HG03196 (cell line): ENCODE measurements around the gene PDSS2.
"Not testable (repeated sequence)": the region's sequence is repeated elsewhere in the genome, so short reads cannot be mapped to it uniquely, and the experiment has no call there.

Experiments used
- ATAC-seq: cut with Tn5 transposase; IDR thresholded peaks from one replicate; pipeline ENCODE4 v1.9.1; 2021; ENCODE audit not compliant: unreplicated experiment

PDSS2 gene

GRCh38 chr6:107186047-107186446, 273.3 kb downstream of the PDSS2 start:
- no peak for ATAC-seq

- ATAC-seq, result no peak
Measured at GRCh38 chr6:107185391-107185970, 273.9 kb downstream of the PDSS2 start.

GRCh38 chr6:107184435-107184834, 274.9 kb downstream of the PDSS2 start:
- no peak for ATAC-seq

- no peak for ATAC-seq
Measured at GRCh38 chr6:107180099-107180498, 279.3 kb downstream of the PDSS2 start.

- ATAC-seq, result no peak
Measured at GRCh38 chr6:107179004-107179403, 280.4 kb downstream of the PDSS2 start.

GRCh38 chr6:107173779-107174178, 285.6 kb downstream of the PDSS2 start:
- no peak for ATAC-seq

GRCh38 chr6:107171513-107171912, 287.9 kb downstream of the PDSS2 start:
- no peak for ATAC-seq

GRCh38 chr6:107164299-107164698, 295.1 kb downstream of the PDSS2 start:
- not testable (repeated sequence) for ATAC-seq

GRCh38 chr6:107161521-107161920, 297.8 kb downstream of the PDSS2 start:
- no peak for ATAC-seq

- no peak for ATAC-seq
Measured at GRCh38 chr6:107156617-107157016, 302.7 kb downstream of the PDSS2 start.

GRCh38 chr6:107154801-107155160, 304.6 kb downstream of the PDSS2 start:
- no peak for ATAC-seq

- ATAC-seq, result no peak
Measured at GRCh38 chr6:107154131-107154800, 305.1 kb downstream of the PDSS2 start.

- ATAC-seq, result no peak
Measured at GRCh38 chr6:107152638-107153430, 306.5 kb downstream of the PDSS2 start.

GRCh38 chr6:107144666-107145065, 314.7 kb downstream of the PDSS2 start:
- ATAC-seq, result no peak

GRCh38 chr6:107144014-107144413, 315.4 kb downstream of the PDSS2 start:
- ATAC-seq, result no peak

GRCh38 chr6:107140581-107140980, 318.8 kb downstream of the PDSS2 start:
- ATAC-seq, result no peak

- not testable (repeated sequence) for ATAC-seq
Measured at GRCh38 chr6:107136324-107136723, 323.0 kb downstream of the PDSS2 start.

- ATAC-seq, result not testable (repeated sequence)
Measured at GRCh38 chr6:107135048-107135680, 324.2 kb downstream of the PDSS2 start.

GRCh38 chr6:107132330-107132954, 326.9 kb downstream of the PDSS2 start:
- ATAC-seq, result no peak

GRCh38 chr6:107129370-107129925, 329.9 kb downstream of the PDSS2 start:
- no peak for ATAC-seq

GRCh38 chr6:107128577-107128976, 330.8 kb downstream of the PDSS2 start:
- no peak for ATAC-seq
